ENCODE measurements around the gene SDR42E2. TPM values are rescaled to one million over a fixed set of nuclear protein-coding genes. Genes with fewer than 3 reads are reported as not detected.

The SDR42E2 gene
- total RNA-seq = not detected

GRCh38 chr16:22161999-22162655, at the start of gene SDR42E2:
Gene SDR42E2 (plus strand): TSS chr16:22162506. CDS start chr16:22165583, 3,077 bp downstream.
- Histone ChIP-seq H3K9me3 (ENCODE audit: control insufficient read depth in 3 of 3, low read length in 3 of 3) (peaks cover 0 to 3% (median 0%) of the 10 kb centered on the region in 3 donors), H3K27me3 (ENCODE audit: control insufficient read depth in 3 of 3, insufficient read depth in 3 of 3, low read length in 3 of 3) (peaks cover 14 to 17% (median 15%) of the 10 kb centered on the region in 3 donors), H3K36me3 (ENCODE audit: control insufficient read depth in 3 of 3, insufficient read depth in 3 of 3, low read length in 3 of 3) (no peaks in the 10 kb centered on the region), H3K4me3 (ENCODE audit: low read length in 3 of 3) (no peak within 1 kb of the TSS), H3K9ac (ENCODE audit: low read depth in 1 of 3, low read length in 3 of 3) (no peak within 1 kb of the TSS), H3K4me1 (ENCODE audit: control insufficient read depth in 3 of 3, insufficient read depth in 3 of 3, low read length in 3 of 3) (no peaks in the 10 kb centered on the region), H3K27ac (ENCODE audit: low read depth, low read length) (no peak within 1 kb of the TSS)

GRCh38 chr16:22116095-22116700, 46.1 kb upstream of the SDR42E2 start:
- no peak overlapping the region for H3K27ac ChIP-seq (ENCODE audit: low read depth, low read length)
- H3K4me3 ChIP-seq (ENCODE audit: low read length in 3 of 3) = no peak overlapping the region
- no peak overlapping the region for H3K9ac ChIP-seq (ENCODE audit: low read depth in 1 of 3, low read length in 3 of 3)
- no peaks in the 10 kb centered on the region for H3K9me3 ChIP-seq (ENCODE audit: control insufficient read depth in 3 of 3, low read length in 3 of 3)
- no peaks in the 10 kb centered on the region for H3K4me1 ChIP-seq (ENCODE audit: control insufficient read depth in 3 of 3, insufficient read depth in 3 of 3, low read length in 3 of 3)
- no peaks in the 10 kb centered on the region for H3K36me3 ChIP-seq (ENCODE audit: control insufficient read depth in 3 of 3, insufficient read depth in 3 of 3, low read length in 3 of 3)
- no peaks in the 10 kb centered on the region for H3K27me3 ChIP-seq (ENCODE audit: control insufficient read depth in 3 of 3, insufficient read depth in 3 of 3, low read length in 3 of 3)

- Histone ChIP-seq H3K27ac (ENCODE audit: low read depth, low read length) (no peak overlapping the region), H3K9me3 (ENCODE audit: control insufficient read depth in 3 of 3, low read length in 3 of 3) (no peaks in the 10 kb centered on the region), H3K27me3 (ENCODE audit: control insufficient read depth in 3 of 3, insufficient read depth in 3 of 3, low read length in 3 of 3) (no peaks in the 10 kb centered on the region), H3K4me1 (ENCODE audit: control insufficient read depth in 3 of 3, insufficient read depth in 3 of 3, low read length in 3 of 3) (no peaks in the 10 kb centered on the region), H3K9ac (ENCODE audit: low read depth in 1 of 3, low read length in 3 of 3) (no peak overlapping the region), H3K4me3 (ENCODE audit: low read length in 3 of 3) (no peak overlapping the region), H3K36me3 (ENCODE audit: control insufficient read depth in 3 of 3, insufficient read depth in 3 of 3, low read length in 3 of 3) (no peaks in the 10 kb centered on the region)
These were observed 44.7 kb upstream of the SDR42E2 start for GRCh38 chr16:22117609-22118008.

GRCh38 chr16:22120440-22120839, 41.9 kb upstream of the SDR42E2 start:
- Histone ChIP-seq H3K27me3 (ENCODE audit: control insufficient read depth in 3 of 3, insufficient read depth in 3 of 3, low read length in 3 of 3) (no peaks in the 10 kb centered on the region), H3K27ac (ENCODE audit: low read depth, low read length) (no peak overlapping the region), H3K9ac (ENCODE audit: low read depth in 1 of 3, low read length in 3 of 3) (no peak overlapping the region)

GRCh38 chr16:22122239-22122638, 40.1 kb upstream of the SDR42E2 start:
- H3K9ac ChIP-seq (ENCODE audit: low read depth in 1 of 3, low read length in 3 of 3) = no peak overlapping the region
- no peaks in the 10 kb centered on the region for H3K36me3 ChIP-seq (ENCODE audit: control insufficient read depth in 3 of 3, insufficient read depth in 3 of 3, low read length in 3 of 3)
- H3K27me3 ChIP-seq (ENCODE audit: control insufficient read depth in 3 of 3, insufficient read depth in 3 of 3, low read length in 3 of 3) = no peaks in the 10 kb centered on the region
- no peak overlapping the region for H3K27ac ChIP-seq (ENCODE audit: low read depth, low read length)
- H3K9me3 ChIP-seq (ENCODE audit: control insufficient read depth in 3 of 3, low read length in 3 of 3) = no peaks in the 10 kb centered on the region
- no peak overlapping the region for H3K4me3 ChIP-seq (ENCODE audit: low read length in 3 of 3)
- H3K4me1 ChIP-seq (ENCODE audit: control insufficient read depth in 3 of 3, insufficient read depth in 3 of 3, low read length in 3 of 3) = no peaks in the 10 kb centered on the region

More at GRCh38 chr16:22120440-22120839, 41.9 kb upstream of the SDR42E2 start:
- Histone ChIP-seq H3K9me3 (ENCODE audit: control insufficient read depth in 3 of 3, low read length in 3 of 3) (no peaks in the 10 kb centered on the region), H3K4me3 (ENCODE audit: low read length in 3 of 3) (no peak overlapping the region), H3K4me1 (ENCODE audit: control insufficient read depth in 3 of 3, insufficient read depth in 3 of 3, low read length in 3 of 3) (no peaks in the 10 kb centered on the region), H3K36me3 (ENCODE audit: control insufficient read depth in 3 of 3, insufficient read depth in 3 of 3, low read length in 3 of 3) (no peaks in the 10 kb centered on the region)

GRCh38 chr16:22123146-22123545, 39.2 kb upstream of the SDR42E2 start:
- Histone ChIP-seq H3K4me3 (ENCODE audit: low read length in 3 of 3) (no peak overlapping the region), H3K9ac (ENCODE audit: low read depth in 1 of 3, low read length in 3 of 3) (no peak overlapping the region), H3K36me3 (ENCODE audit: control insufficient read depth in 3 of 3, insufficient read depth in 3 of 3, low read length in 3 of 3) (no peaks in the 10 kb centered on the region), H3K27ac (ENCODE audit: low read depth, low read length) (no peak overlapping the region), H3K4me1 (ENCODE audit: control insufficient read depth in 3 of 3, insufficient read depth in 3 of 3, low read length in 3 of 3) (no peaks in the 10 kb centered on the region), H3K27me3 (ENCODE audit: control insufficient read depth in 3 of 3, insufficient read depth in 3 of 3, low read length in 3 of 3) (no peaks in the 10 kb centered on the region), H3K9me3 (ENCODE audit: control insufficient read depth in 3 of 3, low read length in 3 of 3) (no peaks in the 10 kb centered on the region)

- Histone ChIP-seq H3K9me3 (ENCODE audit: control insufficient read depth in 3 of 3, low read length in 3 of 3) (no peaks in the 10 kb centered on the region), H3K27me3 (ENCODE audit: control insufficient read depth in 3 of 3, insufficient read depth in 3 of 3, low read length in 3 of 3) (no peaks in the 10 kb centered on the region), H3K4me3 (ENCODE audit: low read length in 3 of 3) (no peak overlapping the region), H3K4me1 (ENCODE audit: control insufficient read depth in 3 of 3, insufficient read depth in 3 of 3, low read length in 3 of 3) (no peaks in the 10 kb centered on the region), H3K36me3 (ENCODE audit: control insufficient read depth in 3 of 3, insufficient read depth in 3 of 3, low read length in 3 of 3) (no peaks in the 10 kb centered on the region), H3K27ac (ENCODE audit: low read depth, low read length) (no peak overlapping the region), H3K9ac (ENCODE audit: low read depth in 1 of 3, low read length in 3 of 3) (no peak overlapping the region)
These were observed 38.4 kb upstream of the SDR42E2 start for GRCh38 chr16:22123759-22124490.

- Histone ChIP-seq H3K9me3 (ENCODE audit: control insufficient read depth in 3 of 3, low read length in 3 of 3) (no peaks in the 10 kb centered on the region), H3K36me3 (ENCODE audit: control insufficient read depth in 3 of 3, insufficient read depth in 3 of 3, low read length in 3 of 3) (no peaks in the 10 kb centered on the region), H3K27ac (ENCODE audit: low read depth, low read length) (no peak overlapping the region), H3K27me3 (ENCODE audit: control insufficient read depth in 3 of 3, insufficient read depth in 3 of 3, low read length in 3 of 3) (no peaks in the 10 kb centered on the region), H3K9ac (ENCODE audit: low read depth in 1 of 3, low read length in 3 of 3) (no peak overlapping the region), H3K4me3 (ENCODE audit: low read length in 3 of 3) (no peak overlapping the region), H3K4me1 (ENCODE audit: control insufficient read depth in 3 of 3, insufficient read depth in 3 of 3, low read length in 3 of 3) (no peaks in the 10 kb centered on the region)
These were observed 37.6 kb upstream of the SDR42E2 start for GRCh38 chr16:22124583-22125284.

- no peak overlapping the region for H3K27ac ChIP-seq (ENCODE audit: low read depth, low read length)
- H3K4me3 ChIP-seq (ENCODE audit: low read length in 3 of 3) = no peak overlapping the region
- no peaks in the 10 kb centered on the region for H3K4me1 ChIP-seq (ENCODE audit: control insufficient read depth in 3 of 3, insufficient read depth in 3 of 3, low read length in 3 of 3)
- no peaks in the 10 kb centered on the region for H3K9me3 ChIP-seq (ENCODE audit: control insufficient read depth in 3 of 3, low read length in 3 of 3)
- no peaks in the 10 kb centered on the region for H3K36me3 ChIP-seq (ENCODE audit: control insufficient read depth in 3 of 3, insufficient read depth in 3 of 3, low read length in 3 of 3)
- H3K27me3 ChIP-seq (ENCODE audit: control insufficient read depth in 3 of 3, insufficient read depth in 3 of 3, low read length in 3 of 3) = no peaks in the 10 kb centered on the region
- no peak overlapping the region for H3K9ac ChIP-seq (ENCODE audit: low read depth in 1 of 3, low read length in 3 of 3)
These were observed 36.2 kb upstream of the SDR42E2 start for GRCh38 chr16:22126037-22126558.
